ENCODE results near the gene MYO1H.
"Not testable (repeated sequence)": the region's sequence is repeated elsewhere in the genome, so short reads cannot be mapped to it uniquely, and the experiment has no call there.

The MYO1H gene

GRCh38 chr12:109451400-109451799, 103.7 kb downstream of the MYO1H start:
- DNase-seq: no peak

- no peak for DNase-seq
Observed at GRCh38 chr12:109452489-109452888, 104.8 kb downstream of the MYO1H start.

DNA sequence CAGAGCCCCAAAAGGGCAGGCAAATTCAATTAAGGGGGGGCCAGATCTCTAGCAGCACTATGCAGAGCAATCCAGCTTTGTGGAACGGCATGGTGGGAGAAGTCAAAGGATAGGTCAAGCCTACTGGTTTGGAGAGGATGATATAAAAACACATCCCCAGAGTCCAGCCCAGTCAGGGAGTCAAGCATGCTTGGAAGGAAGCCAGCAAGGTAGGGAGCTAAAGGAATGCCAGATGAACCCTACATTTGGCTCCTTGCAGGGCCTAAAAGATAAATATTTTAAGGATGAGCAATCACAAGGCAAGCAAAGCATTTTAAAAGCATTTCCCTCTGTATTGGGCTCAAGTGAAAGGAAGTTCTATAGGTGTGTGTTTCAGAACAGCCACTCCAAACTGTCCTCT, 108.0 kb downstream of the MYO1H start:
- no peak for DNase-seq

- no peak for DNase-seq
Observed at GRCh38 chr12:109458086-109458485, 110.4 kb downstream of the MYO1H start.

DNA sequence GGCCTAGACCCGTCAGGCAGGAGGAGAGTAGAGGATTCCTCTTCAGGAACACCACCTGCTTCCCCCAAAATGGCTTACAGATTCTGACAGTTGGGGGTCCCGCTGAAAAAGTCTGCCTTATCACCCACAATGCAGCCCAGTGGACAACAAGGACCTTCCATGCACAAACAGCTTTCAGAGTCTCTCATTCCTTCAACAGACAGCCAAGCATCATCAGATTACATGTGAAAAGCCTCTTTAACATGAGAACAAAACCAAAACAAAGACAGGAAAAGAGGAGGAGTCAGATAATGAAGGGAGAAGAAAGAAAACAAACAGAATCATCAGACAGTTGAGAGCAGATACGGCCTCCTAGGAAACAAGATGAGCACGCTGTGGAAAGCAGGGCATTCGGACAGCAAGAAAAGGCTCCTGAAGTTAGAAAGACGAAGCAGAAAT, 111.1 kb downstream of the MYO1H start:
- no peak for DNase-seq

GRCh38 chr12:109459247-109459646, 111.5 kb downstream of the MYO1H start:
- DNase-seq: no peak

DNA sequence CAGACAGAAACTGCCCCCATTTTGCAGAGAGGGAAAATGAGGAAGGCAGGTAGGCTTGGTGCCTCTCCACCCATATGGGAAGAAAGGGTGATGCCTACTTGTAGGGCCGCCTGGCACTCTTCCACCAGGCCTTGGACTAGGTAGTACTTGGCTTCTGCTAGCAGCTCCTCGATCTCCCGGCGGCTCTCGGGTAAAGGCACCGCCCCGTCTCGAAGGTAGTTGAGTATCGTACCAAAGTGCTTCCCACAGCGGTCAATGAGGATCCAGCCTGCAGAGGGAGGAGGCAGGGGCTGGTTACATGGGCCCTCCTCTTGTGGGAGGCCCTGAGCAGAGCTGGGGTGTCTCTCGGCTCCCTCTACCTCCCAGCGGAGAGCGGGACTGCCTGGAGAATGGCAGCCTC, 112.8 kb downstream of the MYO1H start:
- no peak for DNase-seq

DNA sequence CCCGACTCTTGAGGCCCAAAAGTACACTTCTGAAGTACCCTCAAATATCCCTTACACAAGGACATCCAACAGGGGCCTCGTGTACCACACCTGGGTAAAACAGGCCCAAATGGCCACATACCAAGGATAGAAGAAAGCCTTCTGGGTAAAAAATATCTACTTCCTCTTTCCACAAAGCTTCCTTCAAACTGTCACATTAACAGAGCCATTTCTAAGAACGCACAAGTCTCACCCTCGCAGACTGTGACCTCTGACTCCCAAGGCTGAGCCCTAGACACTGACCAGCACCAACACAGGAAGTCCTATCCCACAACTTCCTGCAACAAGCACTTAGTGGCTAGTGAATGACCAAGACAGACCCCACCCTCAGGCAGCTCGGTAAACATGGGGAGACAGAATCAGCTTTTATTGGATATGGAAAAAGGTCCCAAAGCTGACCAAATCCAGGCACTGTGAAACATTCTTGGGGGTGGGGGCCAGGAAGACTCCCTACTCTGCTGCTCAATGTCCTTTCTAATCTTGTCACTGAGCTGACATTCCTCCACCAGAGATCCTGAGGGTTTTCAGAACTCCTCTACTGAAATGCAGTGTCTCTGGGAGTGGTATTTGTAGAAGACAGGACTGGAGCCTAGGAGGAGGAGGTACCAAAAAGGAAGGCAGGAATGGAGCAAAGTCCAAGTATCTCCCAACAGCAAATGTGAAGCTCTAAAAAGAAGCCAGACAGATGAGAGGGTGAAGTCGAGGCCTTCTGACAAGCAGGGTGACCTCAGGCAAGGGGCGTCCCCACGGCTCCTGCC, 113.5 kb downstream of the MYO1H start:
- no peak for DNase-seq

GRCh38 chr12:109461846-109462756, 114.4 kb downstream of the MYO1H start:
- no peak for DNase-seq

- no peak for DNase-seq
Observed at GRCh38 chr12:109462868-109463692, 115.4 kb downstream of the MYO1H start.

DNA sequence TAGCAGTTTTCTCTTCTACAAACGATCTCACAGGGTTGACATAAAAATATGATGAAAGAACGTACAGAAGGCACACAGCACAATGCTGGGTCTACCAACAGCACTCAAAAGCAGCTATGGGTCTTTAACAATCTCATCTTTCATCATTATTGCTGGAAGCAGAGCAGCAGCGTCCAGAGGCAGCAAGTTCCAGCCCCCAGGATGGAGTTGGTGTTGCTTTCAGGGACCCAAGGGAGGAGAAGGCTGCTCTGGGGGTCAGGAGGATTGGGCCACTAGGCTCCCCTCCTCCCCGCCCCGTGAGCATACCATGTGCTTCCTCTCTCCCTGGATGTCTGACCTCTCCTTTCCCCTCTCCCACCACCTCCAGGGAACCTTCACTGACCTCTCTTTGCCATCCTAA, 116.1 kb downstream of the MYO1H start:
- no peak for DNase-seq

- DNase-seq: no peak
Observed at GRCh38 chr12:109464642-109465351, 117.1 kb downstream of the MYO1H start.

DNA sequence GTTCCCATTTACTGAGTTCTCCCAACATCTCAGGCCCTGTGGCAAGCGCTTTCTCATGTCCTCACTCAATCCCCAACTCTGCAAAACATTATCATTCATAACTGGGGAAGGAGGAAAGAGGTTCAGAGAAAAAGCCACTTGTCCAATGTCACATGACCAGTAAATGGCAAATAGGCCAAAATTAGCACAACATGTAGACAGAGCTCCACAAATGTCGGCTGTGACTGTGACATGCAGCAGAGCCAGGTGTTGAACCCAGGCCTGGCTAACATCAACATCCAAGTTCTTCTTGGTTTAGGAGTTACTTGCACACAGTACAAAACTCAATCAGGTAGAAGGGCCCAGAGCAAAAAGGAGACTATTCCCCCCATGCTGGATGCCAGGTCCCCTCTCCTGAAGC, 118.6 kb downstream of the MYO1H start:
- no peak for DNase-seq

DNA sequence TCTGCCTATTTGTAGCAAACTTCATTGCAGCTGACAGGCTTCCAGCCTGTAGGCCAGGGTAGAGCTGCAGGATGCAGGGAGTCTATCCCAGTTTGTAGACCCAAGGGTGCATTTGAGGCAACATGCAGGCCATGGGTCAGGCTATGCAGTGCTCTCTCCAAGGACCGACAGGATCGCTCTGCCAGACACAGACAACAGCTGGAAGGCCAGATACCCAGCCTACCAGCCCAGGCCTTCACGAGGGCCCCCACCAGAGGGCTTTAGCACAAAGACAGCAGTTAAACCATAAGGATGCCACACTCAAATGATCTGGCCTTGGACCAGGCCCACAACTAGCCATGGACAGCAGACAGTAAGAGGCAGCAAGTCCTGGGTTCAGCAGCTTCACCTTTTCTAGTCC, 119.1 kb downstream of the MYO1H start:
- DNase-seq: no peak

GRCh38 chr12:109467978-109468676, 120.4 kb downstream of the MYO1H start:
- no peak for DNase-seq

DNA sequence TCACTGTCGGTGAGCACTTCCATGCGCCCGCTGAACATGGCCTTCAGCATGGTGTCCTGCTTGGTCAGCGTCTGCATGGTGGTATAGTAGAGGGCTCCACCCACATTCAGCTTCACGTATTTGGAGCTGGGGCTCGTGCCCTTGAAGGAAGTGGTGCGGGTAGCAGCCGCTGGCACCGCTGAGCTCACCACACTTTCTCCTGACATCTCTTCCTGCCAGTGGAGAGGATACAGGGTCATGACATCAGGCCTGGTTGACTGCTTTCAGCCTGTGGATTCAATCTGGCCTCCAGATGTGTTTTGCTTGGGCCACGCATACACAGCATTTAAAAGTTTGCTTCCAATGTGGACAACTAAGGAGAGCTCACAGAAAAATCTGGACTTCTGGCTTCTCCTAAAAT, 121.8 kb downstream of the MYO1H start:
- DNase-seq: no peak

GRCh38 chr12:109473006-109473405, 125.3 kb downstream of the MYO1H start:
- DNase-seq: no peak

DNA sequence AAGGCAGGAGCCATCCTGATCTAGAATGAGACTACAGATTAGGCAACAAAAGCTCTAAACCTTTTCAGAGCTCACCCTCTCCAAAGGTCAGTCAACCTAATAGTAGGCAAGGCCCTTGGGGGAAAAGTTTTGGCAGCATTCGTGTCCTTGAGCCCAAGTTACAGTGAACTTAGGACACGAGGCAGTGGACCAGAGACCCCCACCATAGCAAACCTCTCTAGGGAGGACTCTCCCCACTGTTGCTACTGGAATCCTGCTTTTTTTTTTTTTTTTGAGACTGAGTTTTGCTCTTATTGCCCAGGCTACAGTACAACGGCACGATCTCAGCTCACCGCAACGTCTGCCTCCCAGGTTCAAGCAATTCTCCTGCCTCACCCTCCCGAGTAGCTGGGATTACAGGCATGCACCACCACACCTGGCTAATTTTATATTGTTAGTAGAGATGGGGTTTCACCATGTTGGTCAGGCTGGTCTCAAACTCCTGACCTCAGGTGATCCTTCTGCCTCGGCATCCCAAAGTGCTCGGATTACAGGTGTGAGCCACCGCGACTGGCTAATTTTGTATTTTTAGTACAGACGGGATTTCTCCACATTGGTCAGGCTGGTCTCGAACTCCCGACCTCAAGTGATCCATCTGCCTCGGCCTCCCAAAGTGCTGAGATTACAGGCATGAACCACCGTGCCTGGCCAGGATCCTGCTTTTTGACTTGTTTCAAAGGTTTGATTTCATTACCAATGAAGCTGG, 126.0 kb downstream of the MYO1H start:
- DNase-seq: not testable (repeated sequence)

GRCh38 chr12:109475121-109475520, 127.4 kb downstream of the MYO1H start:
- no peak for DNase-seq

- no peak for DNase-seq
Observed at GRCh38 chr12:109475993-109476806, 128.5 kb downstream of the MYO1H start.

Measured in GDM1 (cell line).